Parathyroid adenoma (tissue), 2 donors: ENCODE measurements around the gene SAE1.
A peak's percentile ranks its signal among the peaks of the same experiment; 100 is the strongest.

Source experiments
- H2AFZ ChIP-seq: fragments of 300-600 bp; sonication (generic); one replicate; pipeline ENCODE4 v1.7.0; 2017; ENCODE audit warnings: antibody characterized with exemption, mild to moderate bottlenecking
- H3K27ac ChIP-seq: fragments of 300-600 bp; sonication (generic); one replicate; pipeline ENCODE4 v1.7.0; 2017
- H3K27me3 ChIP-seq: fragments of 300-600 bp; sonication (generic); one replicate; pipeline ENCODE4 v1.7.0; 2017; ENCODE audit warnings: low read length; ENCODE audit not compliant: control insufficient read depth, insufficient read depth
- H3K36me3 ChIP-seq: fragments of 300-600 bp; sonication (generic); one replicate; pipeline ENCODE4 v1.7.0; 2017; ENCODE audit warnings: low read length; ENCODE audit not compliant: control insufficient read depth, insufficient read depth
- H3K4me1 ChIP-seq: fragments of 300-600 bp; sonication (generic); one replicate; pipeline ENCODE4 v1.7.0; 2017; ENCODE audit warnings: control low read depth
- H3K4me2 ChIP-seq: fragments of 300-600 bp; sonication (generic); one replicate; pipeline ENCODE4 v1.7.0; 2017; ENCODE audit warnings: low read length
- H3K4me3 ChIP-seq: fragments of 300-600 bp; sonication (generic); one replicate; pipeline ENCODE4 v1.7.0; 2017; ENCODE audit warnings: low read depth, low read length
- H3K79me2 ChIP-seq: fragments of 300-600 bp; sonication (generic); one replicate; pipeline ENCODE4 v1.7.0; 2017; ENCODE audit warnings: control low read depth
- H3K9ac ChIP-seq: fragments of 300-600 bp; sonication (generic); one replicate; pipeline ENCODE4 v1.7.0; 2017; ENCODE audit warnings: mild to moderate bottlenecking
- H3K9me3 ChIP-seq: fragments of 300-600 bp; sonication (generic); one replicate; pipeline ENCODE4 v1.7.0; 2017; ENCODE audit warnings: low read length; ENCODE audit not compliant: control insufficient read depth
- CTCF ChIP-seq: fragments of 300-600 bp; sonication (generic); IDR thresholded peaks from one replicate; pipeline ENCODE4 v1.7.0; 2017; ENCODE audit warnings: antibody characterized with exemption, mild to moderate bottlenecking
- donor health status: primary hyperparathyroidism.

Gene SAE1

GRCh38 chr19:47124937-47125668 is 5.5 kb upstream of the SAE1 start:
- H3K9ac ChIP-seq: no peak overlapping the region
- no peak overlapping the region for H3K27ac ChIP-seq

GRCh38 chr19:47125669-47125938 is 5.0 kb upstream of the SAE1 start:
- no peaks in the 10 kb centered on the region for H3K9me3 ChIP-seq
- no peak overlapping the region for H3K4me2 ChIP-seq
- TF ChIP-seq CTCF: no peak
- H2AFZ ChIP-seq: no peak overlapping the region
- H3K4me1 ChIP-seq: no peaks in the 10 kb centered on the region
- H3K27ac ChIP-seq: no peak overlapping the region
- no peaks in the 10 kb centered on the region for H3K79me2 ChIP-seq
- H3K36me3 ChIP-seq: no peaks in the 10 kb centered on the region
- H3K9ac ChIP-seq: no peak overlapping the region
- H3K27me3 ChIP-seq: no peaks in the 10 kb centered on the region
- no peak overlapping the region for H3K4me3 ChIP-seq

More at GRCh38 chr19:47124937-47125668, 5.5 kb upstream of the SAE1 start:
- Histone ChIP-seq H3K36me3 (no peaks in the 10 kb centered on the region), H3K4me1 (no peaks in the 10 kb centered on the region), H2AFZ (peak overlapping the region; percentile 68), H3K4me2 (no peak overlapping the region), H3K27me3 (no peaks in the 10 kb centered on the region), H3K4me3 (peak overlapping the region; percentile 16), H3K79me2 (no peaks in the 10 kb centered on the region), H3K9me3 (no peaks in the 10 kb centered on the region)
- TF ChIP-seq CTCF: peak; percentile 77

- H3K36me3 ChIP-seq: no peaks in the 10 kb centered on the region
- H3K4me3 ChIP-seq: no peak overlapping the region
- no peaks in the 10 kb centered on the region for H3K4me1 ChIP-seq
- no peak for TF ChIP-seq CTCF
- H3K79me2 ChIP-seq: peaks cover 30% of the 10 kb centered on the region
- no peaks in the 10 kb centered on the region for H3K27me3 ChIP-seq
- no peaks in the 10 kb centered on the region for H3K9me3 ChIP-seq
- H3K4me2 ChIP-seq: no peak overlapping the region
- H3K27ac ChIP-seq: no peak overlapping the region
- H3K9ac ChIP-seq: no peak overlapping the region
- no peak overlapping the region for H2AFZ ChIP-seq
These were observed 1.1 kb upstream of the SAE1 start for GRCh38 chr19:47129579-47129978.

- no peak overlapping the region for H3K27ac ChIP-seq
- H2AFZ ChIP-seq: peak overlapping the region; percentile 89
- H3K4me1 ChIP-seq: no peaks in the 10 kb centered on the region
- H3K9ac ChIP-seq: no peak overlapping the region
- peaks cover 32% of the 10 kb centered on the region for H3K79me2 ChIP-seq
- H3K4me2 ChIP-seq: peak overlapping the region; percentile 98
- H3K27me3 ChIP-seq: no peaks in the 10 kb centered on the region
- H3K36me3 ChIP-seq: no peaks in the 10 kb centered on the region
- no peaks in the 10 kb centered on the region for H3K9me3 ChIP-seq
- TF ChIP-seq CTCF: no peak
- H3K4me3 ChIP-seq: peak overlapping the region; percentile 99
These were observed 481 bp upstream of the SAE1 start for GRCh38 chr19:47130120-47130588.
